Measurements from ENCODE around the gene TMEM252. TPM values are rescaled to one million over a fixed set of nuclear protein-coding genes. Genes with fewer than 3 reads are reported as not detected.

TMEM252 gene
- total RNA-seq, 1 experiment from 2014 or later, result not detected

GRCh38 chr9:68513385-68513784 is 27.3 kb downstream of the TMEM252 start:
- Histone ChIP-seq H3K27ac (ENCODE audit: low read length) (no peak overlapping the region), H3K9me2 (replicated peaks; ENCODE audit: low read length) (no peaks in the 10 kb centered on the region), H3K36me3 (ENCODE audit: low read depth, low read length) (peaks cover 9% of the 10 kb centered on the region), H3F3A (ENCODE audit: low read length, unreplicated experiment) (no peaks in the 10 kb centered on the region), H3K79me2 (ENCODE audit: low read length) (no peaks in the 10 kb centered on the region), H3K4me3 (ENCODE audit: low read length) (no peak overlapping the region), H3K9me3 (ENCODE audit: low read length) (no peaks in the 10 kb centered on the region), H3K4me1 (ENCODE audit: insufficient read depth, low read length) (peaks cover 25% of the 10 kb centered on the region), H3K9ac (ENCODE audit: low read length) (no peak overlapping the region), H3K27me3 (ENCODE audit: low read length) (no peaks in the 10 kb centered on the region), H2AFZ (ENCODE audit: low read length) (no peak overlapping the region), H4K20me1 (ENCODE audit: low read length) (no peaks in the 10 kb centered on the region), H3K4me2 (ENCODE audit: low read length) (no peak overlapping the region)
- intact Hi-C loops (cut with micrococcal nuclease), result no loop called here
- ChIA-PET CTCF (no interaction called here), POLR2A (ENCODE audit: unreplicated experiment) (no interaction called here)
- no peak for TF ChIP-seq EZH2 (IDR thresholded peaks at IDR 0.05; ENCODE audit: low read length, unreplicated experiment)
- no peak for TF ChIP-seq EZH2phosphoT487 (IDR thresholded peaks at IDR 0.05; ENCODE audit: borderline replicate concordance, low read length)
- TF ChIP-seq, protein P1, sequence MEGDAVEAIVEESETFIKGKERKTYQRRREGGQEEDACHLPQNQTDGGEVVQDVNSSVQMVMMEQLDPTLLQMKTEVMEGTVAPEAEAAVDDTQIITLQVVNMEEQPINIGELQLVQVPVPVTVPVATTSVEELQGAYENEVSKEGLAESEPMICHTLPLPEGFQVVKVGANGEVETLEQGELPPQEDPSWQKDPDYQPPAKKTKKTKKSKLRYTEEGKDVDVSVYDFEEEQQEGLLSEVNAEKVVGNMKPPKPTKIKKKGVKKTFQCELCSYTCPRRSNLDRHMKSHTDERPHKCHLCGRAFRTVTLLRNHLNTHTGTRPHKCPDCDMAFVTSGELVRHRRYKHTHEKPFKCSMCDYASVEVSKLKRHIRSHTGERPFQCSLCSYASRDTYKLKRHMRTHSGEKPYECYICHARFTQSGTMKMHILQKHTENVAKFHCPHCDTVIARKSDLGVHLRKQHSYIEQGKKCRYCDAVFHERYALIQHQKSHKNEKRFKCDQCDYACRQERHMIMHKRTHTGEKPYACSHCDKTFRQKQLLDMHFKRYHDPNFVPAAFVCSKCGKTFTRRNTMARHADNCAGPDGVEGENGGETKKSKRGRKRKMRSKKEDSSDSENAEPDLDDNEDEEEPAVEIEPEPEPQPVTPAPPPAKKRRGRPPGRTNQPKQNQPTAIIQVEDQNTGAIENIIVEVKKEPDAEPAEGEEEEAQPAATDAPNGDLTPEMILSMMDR (conservative IDR thresholded peaks at IDR 0.05; ENCODE audit: low read depth, low read length), result no peak
- ATAC-seq (no peak), DNase-seq (no peak)
- BruUV-seq (replicated peaks), result no TSS peak

DNA sequence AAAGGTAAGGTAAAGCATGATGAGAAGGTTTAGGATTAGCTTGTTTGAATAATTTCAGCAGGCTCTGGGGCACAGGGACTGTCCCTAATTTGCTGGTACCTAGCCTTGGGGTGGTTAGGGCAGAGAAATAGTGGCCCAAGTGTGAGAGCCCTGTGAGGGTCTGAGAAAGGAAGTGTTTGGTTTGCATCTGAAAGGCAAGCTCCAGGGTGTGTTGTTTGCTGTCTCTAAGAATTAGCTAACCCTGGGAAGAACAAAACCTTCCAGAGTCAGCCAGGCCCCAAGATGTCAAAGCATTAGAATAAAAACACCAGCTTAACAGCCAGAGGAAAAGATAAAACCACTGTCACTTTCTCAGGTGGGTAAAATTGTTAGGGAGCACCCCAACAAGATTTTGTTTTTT is 31.0 kb downstream of the TMEM252 start:
- H3K4me2 ChIP-seq (ENCODE audit: low read length), result no peak overlapping the region
- no peaks in the 10 kb centered on the region for H3F3A ChIP-seq (ENCODE audit: low read length, unreplicated experiment)
- no peak overlapping the region for H3K4me3 ChIP-seq (ENCODE audit: low read length)
- H3K9me3 ChIP-seq (ENCODE audit: low read length), result no peaks in the 10 kb centered on the region
- ChIA-PET CTCF (interaction anchor here (0.6 kb wide), 1 partner anchor 91 kb away, joined by 3 read pairs; no protein-coding TSS in a partner anchor), POLR2A (ENCODE audit: unreplicated experiment) (no interaction called here)
- no peaks in the 10 kb centered on the region for H3K27me3 ChIP-seq (ENCODE audit: low read length)
- H3K36me3 ChIP-seq (ENCODE audit: low read depth, low read length), result no peaks in the 10 kb centered on the region; the same call in 1 of the 2 replicates
- H3K79me2 ChIP-seq (ENCODE audit: low read length), result no peaks in the 10 kb centered on the region
- no peak overlapping the region for H3K27ac ChIP-seq (ENCODE audit: low read length)
- DNase-seq, result no peak
- H4K20me1 ChIP-seq (ENCODE audit: low read length), result no peaks in the 10 kb centered on the region
- BruUV-seq (replicated peaks), result no TSS peak
- H3K4me1 ChIP-seq (ENCODE audit: insufficient read depth, low read length), result peaks cover 25% of the 10 kb centered on the region; the same call in 1 of the 2 replicates
- no peak for ATAC-seq
- intact Hi-C loops (cut with micrococcal nuclease), result loop anchor here (5.0 to 10.0 kb wide), 2 partner anchors 45 to 167 kb away; no protein-coding TSS in a partner anchor
- H3K9ac ChIP-seq (ENCODE audit: low read length), result no peak overlapping the region
- no peak for TF ChIP-seq EZH2phosphoT487 (IDR thresholded peaks at IDR 0.05; ENCODE audit: borderline replicate concordance, low read length)
- TF ChIP-seq, protein P1 (conservative IDR thresholded peaks at IDR 0.05; ENCODE audit: low read depth, low read length), result no peak
- no peak for TF ChIP-seq EZH2 (IDR thresholded peaks at IDR 0.05; ENCODE audit: low read length, unreplicated experiment)
- no peaks in the 10 kb centered on the region for H3K9me2 ChIP-seq (replicated peaks; ENCODE audit: low read length)
- no peak overlapping the region for H2AFZ ChIP-seq (ENCODE audit: low read length)

DNA sequence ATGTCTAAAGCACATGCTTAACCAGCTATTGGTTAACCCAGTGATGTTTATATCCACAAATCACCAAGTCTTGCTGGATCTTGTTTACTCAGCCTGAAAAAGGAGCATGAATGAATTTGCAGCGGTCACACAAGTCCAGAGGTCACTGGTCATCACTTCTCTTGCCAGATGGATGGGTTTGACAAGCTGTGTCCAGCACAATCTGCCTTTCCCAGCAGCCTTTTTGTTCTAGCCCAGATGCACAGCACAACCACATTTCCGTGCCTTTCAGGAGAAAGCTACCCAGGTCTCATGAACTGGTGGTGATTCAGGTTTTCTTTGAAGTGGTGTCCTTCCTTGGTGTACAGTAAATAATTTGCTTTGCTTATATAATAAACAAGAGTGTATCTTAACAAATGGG is 32.1 kb downstream of the TMEM252 start:
- TF ChIP-seq EZH2phosphoT487 (IDR thresholded peaks at IDR 0.05; ENCODE audit: borderline replicate concordance, low read length) (no peak), EZH2 (IDR thresholded peaks at IDR 0.05; ENCODE audit: low read length, unreplicated experiment) (no peak)
- TF ChIP-seq, protein P1 (conservative IDR thresholded peaks at IDR 0.05; ENCODE audit: low read depth, low read length), result no peak
- POLR2A ChIA-PET (ENCODE audit: unreplicated experiment), result no interaction called here
- ATAC-seq (no peak), DNase-seq (no peak)
- intact Hi-C loops (cut with micrococcal nuclease), result loop anchor here (5.0 to 10.0 kb wide), 2 partner anchors 46 to 166 kb away; no protein-coding TSS in a partner anchor
- no peaks in the 10 kb centered on the region for H4K20me1 ChIP-seq (ENCODE audit: low read length)
- no TSS peak for BruUV-seq (replicated peaks)
- H3K79me2 ChIP-seq (ENCODE audit: low read length), result no peaks in the 10 kb centered on the region
- H3K36me3 ChIP-seq (ENCODE audit: low read depth, low read length), result peaks cover under 1% of the 10 kb centered on the region; the same call in 1 of the 2 replicates
- H3K4me2 ChIP-seq (ENCODE audit: low read length), result no peak overlapping the region
- CTCF ChIA-PET, result no interaction called here
- no peaks in the 10 kb centered on the region for H3K9me3 ChIP-seq (ENCODE audit: low read length)
- no peak overlapping the region for H3K27ac ChIP-seq (ENCODE audit: low read length)
- H3K27me3 ChIP-seq (ENCODE audit: low read length), result no peaks in the 10 kb centered on the region
- H3K9ac ChIP-seq (ENCODE audit: low read length), result no peak overlapping the region
- no peak overlapping the region for H3K4me3 ChIP-seq (ENCODE audit: low read length)
- no peaks in the 10 kb centered on the region for H3F3A ChIP-seq (ENCODE audit: low read length, unreplicated experiment)
- H2AFZ ChIP-seq (ENCODE audit: low read length), result no peak overlapping the region
- peaks cover 13% of the 10 kb centered on the region; the same call in 1 of the 2 replicates for H3K4me1 ChIP-seq (ENCODE audit: insufficient read depth, low read length)
- H3K9me2 ChIP-seq (replicated peaks; ENCODE audit: low read length), result no peaks in the 10 kb centered on the region
